22Rv1 (cell line): ENCODE results near the gene GIPC3.
"Not testable (repeated sequence)": the region's sequence is repeated elsewhere in the genome, so short reads cannot be mapped to it uniquely, and the experiment has no call there.

ENCODE experiments used
- CTCF ChIP-seq: fragments of 450-650 bp; IDR thresholded peaks from 2 replicates; pipeline ENCODE4 v1.5.1; 2017; ENCODE audit warnings: mild to moderate bottlenecking
- ZFX ChIP-seq: fragments of 450-650 bp; IDR thresholded peaks from 2 replicates; pipeline ENCODE4 v1.6.1; 2017; ENCODE audit warnings: antibody characterized with exemption, borderline replicate concordance

- not testable (repeated sequence) for TF ChIP-seq CTCF, ZFX
Observed at GRCh38 chr19:3581792-3582191, 3.5 kb upstream of the GIPC3 start.
